ENCODE results near the gene ZFHX3.

DNA sequence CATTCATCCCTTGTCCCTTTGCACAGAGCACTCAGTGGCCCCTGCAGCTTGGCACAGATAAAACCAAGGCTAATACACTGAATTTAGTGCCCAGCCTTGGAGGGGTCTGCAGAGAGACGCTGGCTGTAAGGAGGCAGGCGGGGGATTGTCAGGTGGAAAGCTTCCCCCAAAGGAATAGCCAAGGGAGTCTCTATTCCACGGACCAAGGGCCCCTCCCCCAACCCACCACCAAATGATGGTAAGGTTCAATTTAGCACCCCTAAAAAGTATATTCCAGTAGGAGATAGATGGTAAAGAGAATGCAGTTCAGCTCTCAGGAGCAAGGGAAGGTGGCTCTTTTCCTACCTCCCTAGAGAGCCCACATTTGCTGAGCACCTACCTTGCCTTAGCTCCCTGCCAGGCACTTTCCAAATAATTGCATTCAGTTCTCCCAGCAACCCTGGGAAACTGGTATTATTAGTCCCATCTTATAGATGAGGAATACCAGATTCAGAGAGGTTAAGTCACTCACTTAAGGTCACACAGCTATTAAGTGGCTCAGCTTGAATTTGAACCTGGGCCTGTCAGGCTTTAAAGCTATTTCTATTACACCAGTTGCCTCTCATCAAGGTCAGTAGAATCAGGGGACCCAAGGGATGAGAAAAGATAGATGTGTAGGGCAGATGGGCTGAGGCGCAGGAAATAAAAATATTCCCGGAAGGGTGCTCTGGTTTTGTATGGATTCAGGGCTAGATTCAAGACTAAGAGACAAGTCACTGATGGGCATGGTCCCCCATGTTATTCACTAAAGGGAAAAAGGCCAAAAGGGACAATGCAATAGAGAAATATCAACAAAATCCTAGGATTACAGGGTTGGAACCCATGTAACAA, 20.0 kb upstream of the ZFHX3 start:
- TF ChIP-seq, protein P1, sequence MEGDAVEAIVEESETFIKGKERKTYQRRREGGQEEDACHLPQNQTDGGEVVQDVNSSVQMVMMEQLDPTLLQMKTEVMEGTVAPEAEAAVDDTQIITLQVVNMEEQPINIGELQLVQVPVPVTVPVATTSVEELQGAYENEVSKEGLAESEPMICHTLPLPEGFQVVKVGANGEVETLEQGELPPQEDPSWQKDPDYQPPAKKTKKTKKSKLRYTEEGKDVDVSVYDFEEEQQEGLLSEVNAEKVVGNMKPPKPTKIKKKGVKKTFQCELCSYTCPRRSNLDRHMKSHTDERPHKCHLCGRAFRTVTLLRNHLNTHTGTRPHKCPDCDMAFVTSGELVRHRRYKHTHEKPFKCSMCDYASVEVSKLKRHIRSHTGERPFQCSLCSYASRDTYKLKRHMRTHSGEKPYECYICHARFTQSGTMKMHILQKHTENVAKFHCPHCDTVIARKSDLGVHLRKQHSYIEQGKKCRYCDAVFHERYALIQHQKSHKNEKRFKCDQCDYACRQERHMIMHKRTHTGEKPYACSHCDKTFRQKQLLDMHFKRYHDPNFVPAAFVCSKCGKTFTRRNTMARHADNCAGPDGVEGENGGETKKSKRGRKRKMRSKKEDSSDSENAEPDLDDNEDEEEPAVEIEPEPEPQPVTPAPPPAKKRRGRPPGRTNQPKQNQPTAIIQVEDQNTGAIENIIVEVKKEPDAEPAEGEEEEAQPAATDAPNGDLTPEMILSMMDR (IDR thresholded peaks at IDR 0.05; ENCODE audit: poor library complexity, severe bottlenecking) = no peak
- TF ChIP-seq POLR2AphosphoS5 (IDR thresholded peaks at IDR 0.05) (no peak), EP300 (conservative IDR thresholded peaks at IDR 0.05; ENCODE audit: poor library complexity, severe bottlenecking) (no peak)
- TF ChIP-seq, protein P2, sequence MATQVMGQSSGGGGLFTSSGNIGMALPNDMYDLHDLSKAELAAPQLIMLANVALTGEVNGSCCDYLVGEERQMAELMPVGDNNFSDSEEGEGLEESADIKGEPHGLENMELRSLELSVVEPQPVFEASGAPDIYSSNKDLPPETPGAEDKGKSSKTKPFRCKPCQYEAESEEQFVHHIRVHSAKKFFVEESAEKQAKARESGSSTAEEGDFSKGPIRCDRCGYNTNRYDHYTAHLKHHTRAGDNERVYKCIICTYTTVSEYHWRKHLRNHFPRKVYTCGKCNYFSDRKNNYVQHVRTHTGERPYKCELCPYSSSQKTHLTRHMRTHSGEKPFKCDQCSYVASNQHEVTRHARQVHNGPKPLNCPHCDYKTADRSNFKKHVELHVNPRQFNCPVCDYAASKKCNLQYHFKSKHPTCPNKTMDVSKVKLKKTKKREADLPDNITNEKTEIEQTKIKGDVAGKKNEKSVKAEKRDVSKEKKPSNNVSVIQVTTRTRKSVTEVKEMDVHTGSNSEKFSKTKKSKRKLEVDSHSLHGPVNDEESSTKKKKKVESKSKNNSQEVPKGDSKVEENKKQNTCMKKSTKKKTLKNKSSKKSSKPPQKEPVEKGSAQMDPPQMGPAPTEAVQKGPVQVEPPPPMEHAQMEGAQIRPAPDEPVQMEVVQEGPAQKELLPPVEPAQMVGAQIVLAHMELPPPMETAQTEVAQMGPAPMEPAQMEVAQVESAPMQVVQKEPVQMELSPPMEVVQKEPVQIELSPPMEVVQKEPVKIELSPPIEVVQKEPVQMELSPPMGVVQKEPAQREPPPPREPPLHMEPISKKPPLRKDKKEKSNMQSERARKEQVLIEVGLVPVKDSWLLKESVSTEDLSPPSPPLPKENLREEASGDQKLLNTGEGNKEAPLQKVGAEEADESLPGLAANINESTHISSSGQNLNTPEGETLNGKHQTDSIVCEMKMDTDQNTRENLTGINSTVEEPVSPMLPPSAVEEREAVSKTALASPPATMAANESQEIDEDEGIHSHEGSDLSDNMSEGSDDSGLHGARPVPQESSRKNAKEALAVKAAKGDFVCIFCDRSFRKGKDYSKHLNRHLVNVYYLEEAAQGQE (IDR thresholded peaks at IDR 0.05; ENCODE audit: borderline replicate concordance) = no peak

Data from neural cell (in vitro differentiated cells).